EL (cell line): ENCODE measurements around the gene ROBO1.

Source experiments
- DNase-seq: peaks from one replicate; pipeline ENCODE4 v3.0.0-alpha.2; 2016

The ROBO1 gene

GRCh38 chr3:78822726-78823125 is 945.1 kb downstream of the ROBO1 start:
- no peak for DNase-seq

DNA sequence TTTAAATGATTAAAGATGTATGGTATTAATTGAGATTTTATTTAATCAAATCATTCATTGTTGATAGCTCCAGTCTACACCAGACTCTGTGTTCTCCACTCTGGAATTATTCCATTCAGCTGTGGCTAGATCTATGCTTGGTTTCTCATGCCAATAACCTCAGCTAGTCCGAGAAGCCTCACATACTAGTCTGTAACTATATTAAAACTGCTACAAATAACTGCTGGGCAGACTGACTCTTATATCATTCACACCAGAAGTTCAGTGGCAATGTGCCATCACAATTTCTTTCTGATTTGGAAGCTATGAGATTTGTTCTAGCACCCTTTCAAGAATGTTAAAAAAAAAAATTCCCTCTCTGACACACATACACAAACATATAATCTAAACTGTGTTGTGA is 947.3 kb downstream of the ROBO1 start:
- DNase-seq: no peak

- DNase-seq: no peak
These were observed 949.4 kb downstream of the ROBO1 start for GRCh38 chr3:78818161-78818985.

DNA sequence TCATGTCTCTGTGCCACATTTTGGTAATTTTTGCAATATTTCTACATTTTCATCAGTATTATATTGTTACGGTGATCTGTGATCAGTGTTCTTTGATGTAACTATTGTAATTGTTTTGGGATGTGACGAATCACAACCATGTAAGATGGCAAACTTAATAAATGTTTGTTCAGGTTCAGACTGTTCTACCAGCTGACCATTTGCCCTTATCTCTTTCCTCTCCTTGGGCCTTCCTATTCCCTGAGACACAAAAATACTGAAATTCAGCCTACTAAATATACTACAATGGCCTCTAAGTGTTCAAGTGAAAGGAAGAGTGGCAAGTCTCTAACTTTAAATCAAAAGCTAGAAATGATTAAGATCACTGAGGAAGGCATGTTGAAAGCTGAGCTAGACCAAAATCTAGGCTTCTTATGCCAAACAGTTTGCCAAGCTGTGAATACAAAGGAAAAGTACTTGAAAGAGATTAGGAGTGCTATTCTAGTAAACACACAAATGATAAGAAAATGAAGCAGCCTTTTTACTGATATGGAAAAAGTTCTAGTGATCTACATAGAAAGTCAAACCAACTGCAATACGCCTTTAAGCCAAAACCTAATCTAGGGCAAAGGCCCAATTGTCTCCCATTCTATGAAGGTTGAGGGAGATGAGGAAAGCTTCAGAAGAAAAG is 952.8 kb downstream of the ROBO1 start:
- DNase-seq: no peak

DNA sequence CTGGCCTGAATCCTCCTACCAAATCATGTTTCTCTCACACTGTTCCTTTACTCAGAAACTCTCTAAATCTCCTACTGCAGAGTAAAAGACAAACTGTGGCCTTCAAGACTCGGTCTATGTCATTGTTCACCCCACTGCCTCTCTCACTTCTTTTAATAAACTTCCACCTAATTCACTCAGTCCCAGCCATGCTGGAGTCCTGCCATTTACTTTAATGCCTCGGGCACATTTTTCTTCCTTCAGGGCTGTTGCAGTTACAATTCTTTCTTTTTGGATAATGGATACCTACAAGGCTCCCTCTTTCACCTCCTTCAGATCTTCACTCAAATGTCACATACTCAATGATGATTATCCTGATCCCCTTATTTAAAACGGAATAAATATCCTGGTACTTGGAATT is 955.6 kb downstream of the ROBO1 start:
- peak; percentile 11 for DNase-seq

- no peak for DNase-seq
These were observed 957.8 kb downstream of the ROBO1 start for GRCh38 chr3:78809966-78810365.

DNA sequence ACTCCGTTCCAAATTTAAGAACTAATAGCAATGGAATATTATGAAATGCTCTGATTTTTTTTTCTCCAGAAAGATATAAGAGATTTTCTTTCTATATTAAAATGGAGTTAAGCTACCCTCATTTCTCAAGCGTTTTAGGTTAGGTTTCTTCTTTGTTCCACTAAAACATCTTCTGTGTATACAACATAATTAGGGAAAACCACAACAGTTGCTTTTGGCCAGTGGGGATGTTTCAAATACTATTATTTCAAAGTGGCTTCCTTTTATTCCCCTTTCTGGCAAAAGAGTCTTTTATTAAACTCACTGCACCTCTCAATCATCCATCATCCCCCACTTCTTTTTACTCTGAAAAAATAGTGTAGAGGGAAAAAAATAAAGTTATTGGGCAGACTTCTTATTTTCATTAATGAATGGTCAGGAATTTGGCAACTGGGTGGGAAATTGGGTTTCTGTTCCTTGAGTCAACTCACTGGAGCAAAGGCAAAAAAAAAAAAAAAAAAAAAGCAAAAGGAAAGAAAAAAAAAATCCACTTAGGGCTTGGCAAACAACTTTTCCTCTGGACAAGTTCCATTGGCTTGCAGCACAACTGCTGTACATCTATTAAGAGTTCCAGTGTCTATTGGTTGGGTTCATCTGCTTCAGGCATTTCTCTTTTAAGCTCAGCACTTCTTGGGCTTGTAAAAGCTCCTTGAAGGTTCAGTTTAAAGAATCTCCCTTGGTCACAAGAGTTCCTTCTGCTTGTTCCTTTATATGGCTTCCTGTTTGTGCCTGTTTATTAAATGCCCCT is 963.4 kb downstream of the ROBO1 start:
- DNase-seq: peak; percentile 8

- no peak for DNase-seq
These were observed 965.3 kb downstream of the ROBO1 start for GRCh38 chr3:78802562-78802930.

DNA sequence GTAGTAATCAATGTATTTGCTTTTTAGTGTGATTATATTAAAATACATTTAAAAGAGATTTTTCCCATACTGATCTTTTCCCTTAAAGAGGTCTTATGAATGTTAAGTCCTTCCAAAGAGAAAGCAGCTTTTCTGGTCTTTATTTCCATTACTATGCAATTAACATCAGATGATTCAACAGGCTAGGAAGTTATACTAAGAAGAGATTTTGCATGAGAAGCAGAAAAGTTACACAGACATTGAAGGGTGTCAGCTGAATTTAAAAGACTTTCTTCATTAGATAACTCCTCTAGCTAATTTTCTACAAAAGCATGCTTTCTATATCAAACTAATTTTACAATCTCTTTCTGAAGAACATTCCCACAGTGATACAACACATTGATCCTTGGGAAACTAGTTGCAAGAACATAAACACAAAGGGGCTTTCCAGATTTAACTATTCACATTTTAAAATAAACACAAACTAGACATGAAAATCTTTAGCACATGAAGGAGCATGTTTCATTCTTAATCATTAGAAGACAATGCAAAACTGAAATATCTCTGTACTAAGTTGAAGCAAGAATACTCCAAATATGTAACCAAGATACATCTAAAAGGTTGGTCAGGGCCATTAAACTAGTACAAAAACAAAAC is 965.8 kb downstream of the ROBO1 start:
- no peak for DNase-seq

DNA sequence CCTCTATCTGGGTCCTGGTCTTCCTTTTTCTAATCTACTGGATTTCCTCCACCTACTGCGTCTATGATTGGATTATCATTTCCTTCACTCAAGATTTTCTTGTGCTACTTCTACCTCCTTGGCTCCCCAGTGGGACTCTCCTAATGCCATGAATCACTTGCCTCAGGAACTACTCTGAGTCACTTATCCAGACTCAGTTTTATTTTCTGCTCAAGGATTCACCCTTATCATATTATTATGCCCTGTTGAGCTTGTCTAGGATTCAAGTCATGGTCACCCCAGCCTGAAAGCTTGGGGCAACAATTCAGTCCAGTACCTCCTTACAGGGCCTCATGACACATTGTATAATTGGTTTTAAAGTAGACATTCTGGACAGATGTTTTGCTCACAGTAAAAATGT is 968.1 kb downstream of the ROBO1 start:
- DNase-seq: no peak

DNA sequence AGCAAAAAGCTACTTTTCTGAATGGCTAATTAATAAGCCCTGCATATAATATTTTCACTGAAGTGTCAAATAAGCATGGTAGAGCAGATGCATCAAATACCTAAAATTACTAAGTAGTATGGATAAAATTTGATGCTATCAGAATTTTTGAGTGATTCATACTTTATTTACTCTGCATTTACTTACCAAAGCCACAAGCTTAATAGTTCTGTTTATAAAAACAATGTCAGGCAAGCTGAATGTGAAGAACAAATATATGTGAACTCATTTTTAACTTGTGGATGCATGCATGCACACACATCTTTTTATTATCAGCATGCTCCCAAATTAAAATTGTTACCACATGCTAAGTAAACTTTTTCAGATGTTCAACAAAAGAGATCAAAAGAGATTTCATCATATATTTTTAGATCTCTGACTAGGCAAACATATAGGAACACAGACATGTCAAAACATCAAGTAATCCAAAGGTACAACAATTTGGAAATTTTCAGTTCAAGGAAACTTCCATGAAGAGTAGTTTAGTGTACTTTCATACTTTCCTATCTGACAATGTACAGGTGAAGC is 969.4 kb downstream of the ROBO1 start:
- no peak for DNase-seq

- no peak for DNase-seq
These were observed 973.4 kb downstream of the ROBO1 start for GRCh38 chr3:78794431-78794830.

DNA sequence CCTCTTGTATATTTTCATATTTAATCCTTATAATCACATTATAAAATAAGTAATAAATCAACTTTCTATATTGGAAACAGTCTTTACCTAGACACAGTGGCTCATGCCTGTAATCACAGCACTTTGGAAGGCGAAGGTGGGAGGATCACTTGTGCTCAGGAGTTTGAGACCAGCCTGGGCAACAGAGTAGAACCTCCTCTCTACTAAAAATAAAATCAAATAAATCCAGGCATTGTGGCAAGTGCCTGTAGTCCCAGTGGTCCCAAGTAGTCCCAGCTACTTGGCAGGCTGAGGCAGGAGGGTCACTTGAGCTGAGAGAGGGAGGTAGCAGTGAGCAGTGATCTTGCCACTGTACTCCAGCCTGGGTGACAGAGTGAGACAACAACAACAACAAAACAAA is 975.1 kb downstream of the ROBO1 start:
- DNase-seq: no peak

- no peak for DNase-seq
These were observed 975.6 kb downstream of the ROBO1 start for GRCh38 chr3:78792212-78792611.

- no peak for DNase-seq
These were observed 976.0 kb downstream of the ROBO1 start for GRCh38 chr3:78791753-78792152.

DNA sequence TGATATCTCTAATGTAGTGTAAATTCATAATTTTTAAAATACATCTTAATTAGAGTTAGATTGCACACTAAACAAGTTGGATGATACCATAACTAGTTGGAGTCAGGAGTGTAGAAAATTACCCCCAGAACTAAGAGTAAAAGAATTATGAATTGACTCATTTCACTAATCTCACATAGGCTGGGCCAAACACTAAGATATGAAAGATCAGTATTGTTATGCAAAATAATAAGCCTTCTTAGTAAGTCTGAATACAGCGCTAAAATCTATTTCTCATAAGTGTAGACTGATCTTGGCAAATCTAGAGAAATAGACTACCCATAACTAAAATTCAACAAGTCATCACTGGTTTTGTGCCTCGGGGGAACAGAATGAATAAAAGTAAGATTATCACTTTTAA is 979.0 kb downstream of the ROBO1 start:
- no peak for DNase-seq

DNA sequence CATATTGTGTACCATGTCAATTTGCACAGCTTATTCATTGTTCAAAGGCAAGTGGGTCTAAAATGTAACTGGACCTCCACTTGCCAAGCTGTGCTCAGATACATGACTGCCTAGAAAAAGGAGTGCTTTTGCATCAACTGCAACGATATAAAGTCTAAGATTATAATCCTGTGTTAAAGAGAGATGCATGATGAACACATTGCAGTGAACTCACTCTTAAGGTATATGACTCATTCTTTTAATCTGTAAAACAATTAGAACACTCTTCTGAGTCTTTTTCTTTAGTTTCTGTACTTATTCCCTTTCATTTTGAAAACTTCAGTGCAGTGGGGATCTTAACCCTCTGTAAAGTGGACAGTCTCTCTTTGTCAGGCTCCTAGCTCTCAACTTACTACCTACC is 982.8 kb downstream of the ROBO1 start:
- DNase-seq: no peak

DNA sequence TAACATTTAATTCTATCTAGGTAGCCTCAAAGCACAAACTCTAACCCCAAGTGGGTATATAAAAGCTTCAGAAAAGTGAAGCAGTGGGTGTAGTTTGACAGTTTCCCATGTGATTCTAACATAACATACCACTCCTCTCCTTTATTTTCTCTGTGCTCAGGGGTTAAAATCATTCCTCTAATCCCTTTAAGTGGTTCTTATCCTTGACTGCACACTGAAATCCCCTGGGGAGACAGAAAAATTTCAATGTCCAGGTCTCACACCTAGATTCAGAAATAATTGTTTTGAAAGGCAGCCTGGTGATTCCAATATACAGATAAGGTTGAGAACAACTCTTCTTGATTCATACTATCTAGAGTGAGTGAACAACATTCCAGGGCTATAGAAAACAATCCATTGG is 986.4 kb downstream of the ROBO1 start:
- DNase-seq: no peak

- DNase-seq: peak; percentile 2
These were observed 1001.9 kb downstream of the ROBO1 start for GRCh38 chr3:78765671-78766485.

- DNase-seq: no peak
These were observed 1003.2 kb downstream of the ROBO1 start for GRCh38 chr3:78764634-78765033.

GRCh38 chr3:78762121-78762520 is 1005.7 kb downstream of the ROBO1 start:
- DNase-seq: no peak

DNA sequence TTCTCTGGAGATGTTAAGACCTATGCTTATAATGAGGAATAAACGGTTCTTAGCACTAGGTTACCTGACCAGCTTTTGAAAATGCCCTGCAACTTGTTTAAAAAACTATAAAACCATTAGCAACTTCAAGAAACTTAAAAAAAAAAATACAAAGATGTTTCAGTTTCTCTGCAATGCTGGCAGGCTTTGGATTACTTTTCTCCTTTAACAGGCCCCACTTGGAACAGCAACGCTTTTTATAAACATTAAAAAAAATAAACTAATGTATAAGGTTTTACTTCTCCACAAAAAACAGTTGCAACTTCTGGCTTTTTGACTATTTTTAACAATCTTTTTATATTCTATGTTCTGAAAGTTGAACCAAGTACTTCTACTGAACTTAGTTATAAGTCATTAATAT is 1006.7 kb downstream of the ROBO1 start:
- no peak for DNase-seq
